PC-9 (cell line): ENCODE measurements around the gene KCNQ5. TPM values are rescaled to one million over a fixed set of nuclear protein-coding genes. Genes with fewer than 3 reads are reported as not detected.

Source experiments
- BruUV-seq: library from RNA; stranded (reverse); fragments of 400-500 nt; replicated peaks from 2 replicates; lab custom pipeline; 2021; lab: Mats Ljungman, UMichigan
- CTCF ChIA-PET: fragments of 300-600 bp; sonication (Branson Sonifier 250); formaldehyde crosslinking; loops from one replicate; lab custom pipeline; 2022; ENCODE audit warnings: antibody characterized with exemption; lab: Charles Lee
- POLR2A ChIA-PET: fragments of 300-600 bp; sonication (Branson Sonifier 250); formaldehyde crosslinking; loops from one replicate; lab custom pipeline; 2022; ENCODE audit warnings: antibody characterized with exemption; ENCODE audit not compliant: unreplicated experiment; lab: Charles Lee
- DNase-seq, 2 experiments: peaks; one replicate each; pipeline versions ENCODE4 v3.0.0 to v3.0.0-alpha.2; 2015 to 2022; ENCODE audit warnings: mixed read lengths in 1 of 2
- H2AFZ ChIP-seq: fragments of 200-600 bp; sonication (generic); 2 replicates; pipeline ENCODE4 v1.8.1; 2017; ENCODE audit warnings: antibody characterized with exemption
- H3F3A ChIP-seq: fragments of 200-600 bp; sonication (generic); 2 replicates; pipeline ENCODE4 v1.8.1; 2017; ENCODE audit warnings: antibody characterized with exemption, mild to moderate bottlenecking, low read depth; ENCODE audit not compliant: insufficient read depth
- H3K27ac ChIP-seq: fragments of 200-600 bp; sonication (generic); 2 replicates; pipeline ENCODE4 v1.6.1; 2016; ENCODE audit warnings: mixed run types
- H3K27me3 ChIP-seq: fragments of 200-600 bp; sonication (generic); 2 replicates; pipeline ENCODE4 v1.6.1; 2016; ENCODE audit warnings: low read depth, mixed run types; ENCODE audit not compliant: insufficient read depth
- H3K36me3 ChIP-seq: fragments of 200-600 bp; sonication (generic); 2 replicates; pipeline ENCODE4 v1.6.1; 2016; ENCODE audit warnings: low read depth, mixed run types
- H3K4me1 ChIP-seq: fragments of 200-600 bp; sonication (generic); replicated peaks from 2 replicates; pipeline ENCODE4 v1.6.1; 2016; ENCODE audit warnings: mixed run types; ENCODE audit not compliant: insufficient read depth
- H3K4me2 ChIP-seq: fragments of 200-600 bp; sonication (generic); 2 replicates; pipeline ENCODE4 v1.6.1; 2017; ENCODE audit warnings: mixed run types
- H3K4me3 ChIP-seq: fragments of 200-600 bp; sonication (generic); 2 replicates; pipeline ENCODE4 v1.6.1; 2016; ENCODE audit warnings: mixed run types
- H3K79me2 ChIP-seq: fragments of 200-600 bp; sonication (generic); 2 replicates; pipeline ENCODE4 v1.6.1; 2017; ENCODE audit warnings: low read depth, mixed run types
- H3K9me2 ChIP-seq: fragments of 200-600 bp; sonication (generic); 2 replicates; pipeline ENCODE4 v1.8.1; 2017; ENCODE audit warnings: mild to moderate bottlenecking; ENCODE audit not compliant: insufficient read depth
- H3K9me3 ChIP-seq: fragments of 200-600 bp; sonication (generic); 2 replicates; pipeline ENCODE4 v1.8.1; 2016; ENCODE audit warnings: low read depth; ENCODE audit not compliant: insufficient read depth
- H4K20me1 ChIP-seq: fragments of 200-600 bp; sonication (generic); 2 replicates; pipeline ENCODE4 v1.8.1; 2017; ENCODE audit not compliant: insufficient read depth
- EZH2 ChIP-seq: fragments of 200-600 bp; sonication (generic); IDR thresholded peaks from 2 replicates; pipeline ENCODE4 v1.8.0; 2017; ENCODE audit warnings: antibody characterized with exemption, low read depth
- intact Hi-C: fragments of 100-400 bp; cut with micrococcal nuclease; formaldehyde crosslinking; loops from one replicate; pipeline ENCODE4 v1.10.0; 2022; ENCODE audit not compliant: unreplicated experiment
- total RNA-seq: library from RNA; stranded (reverse); gene quantifications from 2 replicates; pipeline ENCODE4 v1.2.3, GENCODE V29; 2021
- TF ChIP-seq, protein P1 (sequence below): fragments of 200-600 bp; sonication (generic); conservative IDR thresholded peaks from 2 replicates; pipeline ENCODE4 v1.6.1; 2017; ENCODE audit warnings: mixed run types, antibody characterized with exemption, mild to moderate bottlenecking, moderate library complexity

Gene KCNQ5
- total RNA-seq, 1 experiment from 2014 or later, result 0.20 TPM

DNA sequence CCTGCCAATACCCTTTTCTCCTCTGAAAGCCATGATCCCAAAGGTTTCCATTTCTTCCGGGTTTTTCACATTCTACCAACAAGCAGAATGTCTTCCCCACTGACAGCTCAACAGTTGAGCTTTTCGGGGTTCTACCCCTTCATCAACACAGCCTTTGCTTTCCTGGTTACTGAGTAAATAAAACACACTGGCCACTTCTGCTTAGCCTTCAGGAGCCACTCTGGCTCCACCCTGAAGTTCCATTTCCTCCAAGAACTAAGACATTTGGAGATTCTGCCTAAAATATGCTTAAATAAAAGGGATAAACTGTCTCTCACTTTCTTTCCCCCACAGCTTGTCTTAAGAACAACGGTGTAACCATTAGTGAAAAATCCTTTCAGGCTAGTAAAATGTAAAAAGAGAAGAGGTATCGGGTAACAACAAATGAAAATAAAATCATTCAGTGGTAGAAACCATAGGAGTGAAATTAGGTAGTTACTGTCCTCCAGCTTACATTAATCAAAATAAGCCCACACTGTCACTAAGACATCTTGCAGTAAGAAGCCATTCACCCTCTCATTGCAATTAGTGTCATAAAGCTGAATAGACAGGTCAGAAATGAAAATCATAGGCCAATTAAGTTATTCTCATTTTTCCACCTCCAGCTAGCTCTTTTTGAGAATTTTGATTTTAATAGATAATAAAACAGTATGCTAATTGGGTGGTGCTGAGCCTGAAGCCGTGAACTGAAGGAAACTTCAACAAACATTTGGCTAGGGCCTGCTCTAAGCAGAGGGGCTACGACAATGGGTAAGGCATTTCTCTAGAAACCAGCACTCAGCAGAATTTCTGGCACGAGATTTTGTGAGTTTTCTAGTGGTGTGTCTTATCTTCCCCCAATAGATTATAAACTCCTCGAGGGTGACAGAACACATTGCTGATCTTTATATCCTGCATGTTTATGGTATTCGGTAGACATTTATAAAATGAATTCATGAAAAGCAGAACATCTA is 409.2 kb downstream of the KCNQ5 start:
- H3K36me3 ChIP-seq, result no peaks in the 10 kb centered on the region
- intact Hi-C loops, result loop anchor here (10.0 kb wide), 1 partner anchor 406 kb away; the partner anchor contains the start of gene KCNQ5
- H3K79me2 ChIP-seq, result no peaks in the 10 kb centered on the region
- no peaks in the 10 kb centered on the region; the same call in 1 of the 2 replicates for H3F3A ChIP-seq
- DNase-seq, result no peak
- H3K4me3 ChIP-seq, result no peak overlapping the region
- ChIA-PET CTCF (no interaction called here), POLR2A (interaction anchor here (0.6 kb wide), 1 partner anchor 57 kb away, joined by 9 read pairs; no protein-coding TSS in a partner anchor)
- no peaks in the 10 kb centered on the region for H3K27me3 ChIP-seq
- H3K4me2 ChIP-seq, result no peak overlapping the region
- H4K20me1 ChIP-seq, result no peaks in the 10 kb centered on the region
- no peaks in the 10 kb centered on the region for H3K9me2 ChIP-seq
- no TSS peak for BruUV-seq
- peaks cover 17% of the 10 kb centered on the region for H3K4me1 ChIP-seq
- H3K9me3 ChIP-seq, result no peaks in the 10 kb centered on the region
- no peak for TF ChIP-seq EZH2
- TF ChIP-seq, protein P1, sequence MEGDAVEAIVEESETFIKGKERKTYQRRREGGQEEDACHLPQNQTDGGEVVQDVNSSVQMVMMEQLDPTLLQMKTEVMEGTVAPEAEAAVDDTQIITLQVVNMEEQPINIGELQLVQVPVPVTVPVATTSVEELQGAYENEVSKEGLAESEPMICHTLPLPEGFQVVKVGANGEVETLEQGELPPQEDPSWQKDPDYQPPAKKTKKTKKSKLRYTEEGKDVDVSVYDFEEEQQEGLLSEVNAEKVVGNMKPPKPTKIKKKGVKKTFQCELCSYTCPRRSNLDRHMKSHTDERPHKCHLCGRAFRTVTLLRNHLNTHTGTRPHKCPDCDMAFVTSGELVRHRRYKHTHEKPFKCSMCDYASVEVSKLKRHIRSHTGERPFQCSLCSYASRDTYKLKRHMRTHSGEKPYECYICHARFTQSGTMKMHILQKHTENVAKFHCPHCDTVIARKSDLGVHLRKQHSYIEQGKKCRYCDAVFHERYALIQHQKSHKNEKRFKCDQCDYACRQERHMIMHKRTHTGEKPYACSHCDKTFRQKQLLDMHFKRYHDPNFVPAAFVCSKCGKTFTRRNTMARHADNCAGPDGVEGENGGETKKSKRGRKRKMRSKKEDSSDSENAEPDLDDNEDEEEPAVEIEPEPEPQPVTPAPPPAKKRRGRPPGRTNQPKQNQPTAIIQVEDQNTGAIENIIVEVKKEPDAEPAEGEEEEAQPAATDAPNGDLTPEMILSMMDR, result no peak
- H3K27ac ChIP-seq, result 0 out of 2 replicates have a peak overlapping the region, but pooled peaks have one; percentile 76
- H2AFZ ChIP-seq, result no peak overlapping the region

DNA sequence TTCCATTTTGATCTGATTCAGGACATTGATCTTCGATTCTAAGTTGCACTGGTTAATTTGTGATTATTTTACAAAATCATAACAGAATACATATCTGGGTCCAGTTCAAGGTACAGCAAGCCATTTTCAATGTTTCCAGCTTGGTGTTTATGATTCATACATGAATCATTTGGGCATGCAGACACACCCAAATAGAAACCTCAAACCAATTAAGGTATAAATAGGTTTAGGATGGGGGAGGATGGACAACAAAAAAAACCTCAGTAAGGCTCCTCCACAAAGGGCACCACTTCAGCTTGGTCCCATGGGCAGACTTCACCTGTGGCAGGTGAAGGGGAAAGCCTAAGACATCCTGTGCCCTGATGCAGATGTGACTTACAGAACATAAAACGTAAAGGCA is 410.7 kb downstream of the KCNQ5 start:
- no peak for TF ChIP-seq EZH2
- TF ChIP-seq, protein P1, result no peak
- no TSS peak for BruUV-seq
- POLR2A ChIA-PET, result interaction anchor here (0.7 kb wide), 1 partner anchor 50 kb away, joined by 3 read pairs; no protein-coding TSS in a partner anchor
- Histone ChIP-seq H3K4me1 (peaks cover 17% of the 10 kb centered on the region), H3K9me3 (no peaks in the 10 kb centered on the region), H3K4me2 (peak overlapping the region; percentile 45), H3F3A (no peaks in the 10 kb centered on the region; the same call in 1 of the 2 replicates), H2AFZ (peak overlapping the region; percentile 35; the same call in 1 of the 2 replicates), H3K79me2 (no peaks in the 10 kb centered on the region), H3K9me2 (no peaks in the 10 kb centered on the region), H3K27me3 (no peaks in the 10 kb centered on the region), H3K36me3 (no peaks in the 10 kb centered on the region), H4K20me1 (no peaks in the 10 kb centered on the region), H3K4me3 (no peak overlapping the region), H3K27ac (peak overlapping the region; percentile 76)
- peak; percentile 38 to 61 for DNase-seq
- CTCF ChIA-PET, result no interaction called here
- intact Hi-C loops, result loop anchor here (1.0 to 10.0 kb wide), 2 partner anchors 64 to 408 kb away; partner anchors contain the start of gene KCNQ5

DNA sequence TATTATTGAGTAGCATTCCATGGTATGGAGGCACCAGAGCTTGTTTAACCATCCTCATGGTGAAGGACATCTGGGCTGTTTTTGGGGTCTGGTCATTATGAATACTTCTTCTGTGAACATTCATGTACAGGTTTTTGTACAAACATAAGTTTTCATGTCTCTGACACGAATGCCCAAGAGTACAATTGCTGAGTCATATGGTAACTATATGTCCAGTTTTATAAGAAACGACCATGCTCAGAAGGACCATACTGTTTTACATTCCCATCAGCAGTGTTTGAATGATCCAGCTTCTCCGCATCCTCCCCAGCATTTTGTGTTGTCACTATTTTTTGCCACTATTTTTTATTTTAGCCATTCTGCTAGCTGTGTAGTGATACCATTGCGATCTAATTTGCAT is 414.8 kb downstream of the KCNQ5 start:
- no peaks in the 10 kb centered on the region; the same call in 1 of the 2 replicates for H3K9me2 ChIP-seq
- no TSS peak for BruUV-seq
- peaks cover 15% of the 10 kb centered on the region for H3K4me1 ChIP-seq
- no peaks in the 10 kb centered on the region for H3K79me2 ChIP-seq
- TF ChIP-seq, protein P1, result no peak
- TF ChIP-seq EZH2, result no peak
- H3F3A ChIP-seq, result no peaks in the 10 kb centered on the region; the same call in 1 of the 2 replicates
- H3K9me3 ChIP-seq, result 0 out of 2 replicates have a peak, but pooled peaks cover 4% of the 10 kb centered on the region
- ChIA-PET POLR2A (no interaction called here), CTCF (no interaction called here)
- no peaks in the 10 kb centered on the region for H3K36me3 ChIP-seq
- intact Hi-C loops, result loop anchor here (10.0 kb wide), 1 partner anchor 412 kb away; the partner anchor contains the start of gene KCNQ5
- no peak overlapping the region for H3K4me2 ChIP-seq
- H3K27me3 ChIP-seq, result no peaks in the 10 kb centered on the region
- H4K20me1 ChIP-seq, result no peaks in the 10 kb centered on the region
- no peak overlapping the region for H3K4me3 ChIP-seq
- DNase-seq, result no peak
- H2AFZ ChIP-seq, result no peak overlapping the region
- no peak overlapping the region for H3K27ac ChIP-seq
